HepG2 (cell line): ENCODE data around the gene ZNF747. TPM values are rescaled to one million over a fixed set of nuclear protein-coding genes. Genes with fewer than 3 reads are reported as not detected.

Experiments
- FOXP4 ChIP-seq: sonication (generic); formaldehyde crosslinking; IDR thresholded peaks from 2 replicates; pipeline ENCODE4 v1.4.0; 2020; ENCODE audit warnings: missing genetic modification reagents
- MAFK ChIP-seq, 2 experiments: IDR thresholded peaks in 1 of 2; conservative IDR thresholded peaks in 1 of 2; 2 replicates each; pipeline ENCODE4 v1.6.1; 2011; ENCODE audit warnings: improper control_type of control experiment in 2 of 2, low read length in 2 of 2
- MATR3 ChIP-seq: sonication (generic); formaldehyde crosslinking; IDR thresholded peaks from 2 replicates; pipeline ENCODE4 v1.4.0; 2020; ENCODE audit warnings: missing genetic modification reagents
- PCBP2 ChIP-seq: fragments of 200-400 bp; formaldehyde crosslinking; optimal IDR thresholded peaks from 2 replicates; pipeline ENCODE3; 2018; ENCODE audit warnings: low read length, low read depth; ENCODE audit not compliant: poor library complexity, severe bottlenecking
- REXO4 ChIP-seq: sonication (generic); formaldehyde crosslinking; IDR thresholded peaks from 2 replicates; pipeline ENCODE4 v1.8.0; 2022; ENCODE audit warnings: missing genetic modification reagents, mild to moderate bottlenecking, borderline replicate concordance
- SATB2 ChIP-seq: sonication (generic); formaldehyde crosslinking; IDR thresholded peaks from 2 replicates; pipeline ENCODE4 v1.5.0; 2020; ENCODE audit warnings: missing genetic modification reagents
- U2AF1 ChIP-seq: fragments of 200-400 bp; formaldehyde crosslinking; optimal IDR thresholded peaks from 2 replicates; pipeline ENCODE3; 2017; ENCODE audit warnings: mild to moderate bottlenecking, low read depth, low read length
- ZNF281 ChIP-seq: sonication (generic); formaldehyde crosslinking; IDR thresholded peaks from 2 replicates; pipeline ENCODE4 v1.4.0; 2020; ENCODE audit warnings: missing genetic modification reagents, borderline replicate concordance
- polyA plus RNA-seq, 8 experiments: library from polyadenylated mRNA; depleted of rRNA in 3 of 8; stranded (reverse) in 7 of 8; unstranded in 1 of 8; fragments of >200 nt; fragmentation: Illumina TruSeq in 4 of 8; extraction: Trizol in 4 of 8; gene quantifications; 2 replicates each; pipeline versions ENCODE4 v1.2.1 to v1.2.3, GENCODE V29; 2011 to 2016; ENCODE audit warnings: low read depth in 4 of 8, missing spikeins in 1 of 8, mixed read lengths in 1 of 8; ENCODE audit not compliant: insufficient read depth in 1 of 8
- total RNA-seq, 5 experiments: library from RNA; depleted of rRNA; stranded (reverse); fragments of >200 nt; fragmentation: Illumina TruSeq; extraction: Trizol; gene quantifications; 2 replicates each; pipeline ENCODE4 v1.2.3, GENCODE V29; 2016; ENCODE audit warnings: low read depth in 1 of 5
- TF ChIP-seq, protein P1 (sequence below): sonication (generic); formaldehyde crosslinking; IDR thresholded peaks from 2 replicates; pipeline ENCODE4 v1.5.1; 2020; ENCODE audit warnings: missing genetic modification reagents, mild to moderate bottlenecking, borderline replicate concordance
- TF ChIP-seq, protein P2 (sequence below): sonication (generic); formaldehyde crosslinking; IDR thresholded peaks from 2 replicates; pipeline ENCODE4 v1.5.0; 2020; ENCODE audit warnings: missing genetic modification reagents, mild to moderate bottlenecking, borderline replicate concordance
- TF ChIP-seq, protein P3 (sequence below): sonication (generic); formaldehyde crosslinking; IDR thresholded peaks from 2 replicates; pipeline ENCODE4 v1.4.0; 2020; ENCODE audit warnings: missing genetic modification reagents
- TF ChIP-seq, protein P4 (sequence below): sonication (generic); formaldehyde crosslinking; conservative IDR thresholded peaks from 2 replicates; pipeline ENCODE4 v1.4.0; 2020; ENCODE audit warnings: mild to moderate bottlenecking, missing genetic modification reagents, moderate library complexity

ZNF747 gene
- total and polyA plus RNA-seq, 2 of the 13 experiments (the other 11 are each of a cell fraction or from before 2014, with no cell fraction given): 7.2 to 10.2 TPM

- TF ChIP-seq REXO4 (CRISPR knock-in tag) (no peak), U2AF1 (no peak), PCBP2 (no peak), SATB2 (CRISPR knock-in tag) (no peak), FOXP4 (CRISPR knock-in tag) (peak; percentile 78), MATR3 (CRISPR knock-in tag) (no peak), ZNF281 (CRISPR knock-in tag) (peak; percentile 33; the same call in 1 of the 2 replicates), MAFK (conservative IDR thresholded peaks at IDR 0.05 in 1 of 2, IDR thresholded peaks at IDR 0.05 in 1 of 2; ENCODE audit: low read length in 2 of 2) (peak; percentile 30 to 41; a peak in 2 of 4 replicates)
- TF ChIP-seq, protein P1, sequence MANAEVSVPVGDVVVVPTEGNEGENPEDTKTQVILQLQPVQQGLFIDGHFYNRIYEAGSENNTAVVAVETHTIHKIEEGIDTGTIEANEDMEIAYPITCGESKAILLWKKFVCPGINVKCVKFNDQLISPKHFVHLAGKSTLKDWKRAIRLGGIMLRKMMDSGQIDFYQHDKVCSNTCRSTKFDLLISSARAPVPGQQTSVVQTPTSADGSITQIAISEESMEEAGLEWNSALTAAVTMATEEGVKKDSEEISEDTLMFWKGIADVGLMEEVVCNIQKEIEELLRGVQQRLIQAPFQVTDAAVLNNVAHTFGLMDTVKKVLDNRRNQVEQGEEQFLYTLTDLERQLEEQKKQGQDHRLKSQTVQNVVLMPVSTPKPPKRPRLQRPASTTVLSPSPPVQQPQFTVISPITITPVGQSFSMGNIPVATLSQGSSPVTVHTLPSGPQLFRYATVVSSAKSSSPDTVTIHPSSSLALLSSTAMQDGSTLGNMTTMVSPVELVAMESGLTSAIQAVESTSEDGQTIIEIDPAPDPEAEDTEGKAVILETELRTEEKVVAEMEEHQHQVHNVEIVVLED (CRISPR knock-in tag): 0 out of 2 replicates have a peak, but pooled peaks have one; percentile 13
- TF ChIP-seq, protein P2, sequence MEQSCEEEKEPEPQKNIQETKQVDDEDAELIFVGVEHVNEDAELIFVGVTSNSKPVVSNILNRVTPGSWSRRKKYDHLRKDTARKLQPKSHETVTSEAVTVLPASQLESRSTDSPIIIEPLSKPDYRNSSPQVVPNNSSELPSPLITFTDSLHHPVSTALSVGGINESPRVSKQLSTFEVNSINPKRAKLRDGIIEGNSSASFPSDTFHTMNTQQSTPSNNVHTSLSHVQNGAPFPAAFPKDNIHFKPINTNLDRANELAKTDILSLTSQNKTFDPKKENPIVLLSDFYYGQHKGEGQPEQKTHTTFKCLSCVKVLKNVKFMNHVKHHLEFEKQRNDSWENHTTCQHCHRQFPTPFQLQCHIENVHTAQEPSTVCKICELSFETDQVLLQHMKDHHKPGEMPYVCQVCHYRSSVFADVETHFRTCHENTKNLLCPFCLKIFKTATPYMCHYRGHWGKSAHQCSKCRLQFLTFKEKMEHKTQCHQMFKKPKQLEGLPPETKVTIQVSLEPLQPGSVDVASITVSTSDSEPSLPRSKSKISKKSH (CRISPR knock-in tag): no peak
- TF ChIP-seq, protein P3, sequence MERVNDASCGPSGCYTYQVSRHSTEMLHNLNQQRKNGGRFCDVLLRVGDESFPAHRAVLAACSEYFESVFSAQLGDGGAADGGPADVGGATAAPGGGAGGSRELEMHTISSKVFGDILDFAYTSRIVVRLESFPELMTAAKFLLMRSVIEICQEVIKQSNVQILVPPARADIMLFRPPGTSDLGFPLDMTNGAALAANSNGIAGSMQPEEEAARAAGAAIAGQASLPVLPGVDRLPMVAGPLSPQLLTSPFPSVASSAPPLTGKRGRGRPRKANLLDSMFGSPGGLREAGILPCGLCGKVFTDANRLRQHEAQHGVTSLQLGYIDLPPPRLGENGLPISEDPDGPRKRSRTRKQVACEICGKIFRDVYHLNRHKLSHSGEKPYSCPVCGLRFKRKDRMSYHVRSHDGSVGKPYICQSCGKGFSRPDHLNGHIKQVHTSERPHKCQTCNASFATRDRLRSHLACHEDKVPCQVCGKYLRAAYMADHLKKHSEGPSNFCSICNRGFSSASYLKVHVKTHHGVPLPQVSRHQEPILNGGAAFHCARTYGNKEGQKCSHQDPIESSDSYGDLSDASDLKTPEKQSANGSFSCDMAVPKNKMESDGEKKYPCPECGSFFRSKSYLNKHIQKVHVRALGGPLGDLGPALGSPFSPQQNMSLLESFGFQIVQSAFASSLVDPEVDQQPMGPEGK: peak; percentile 47
- TF ChIP-seq, protein P4, sequence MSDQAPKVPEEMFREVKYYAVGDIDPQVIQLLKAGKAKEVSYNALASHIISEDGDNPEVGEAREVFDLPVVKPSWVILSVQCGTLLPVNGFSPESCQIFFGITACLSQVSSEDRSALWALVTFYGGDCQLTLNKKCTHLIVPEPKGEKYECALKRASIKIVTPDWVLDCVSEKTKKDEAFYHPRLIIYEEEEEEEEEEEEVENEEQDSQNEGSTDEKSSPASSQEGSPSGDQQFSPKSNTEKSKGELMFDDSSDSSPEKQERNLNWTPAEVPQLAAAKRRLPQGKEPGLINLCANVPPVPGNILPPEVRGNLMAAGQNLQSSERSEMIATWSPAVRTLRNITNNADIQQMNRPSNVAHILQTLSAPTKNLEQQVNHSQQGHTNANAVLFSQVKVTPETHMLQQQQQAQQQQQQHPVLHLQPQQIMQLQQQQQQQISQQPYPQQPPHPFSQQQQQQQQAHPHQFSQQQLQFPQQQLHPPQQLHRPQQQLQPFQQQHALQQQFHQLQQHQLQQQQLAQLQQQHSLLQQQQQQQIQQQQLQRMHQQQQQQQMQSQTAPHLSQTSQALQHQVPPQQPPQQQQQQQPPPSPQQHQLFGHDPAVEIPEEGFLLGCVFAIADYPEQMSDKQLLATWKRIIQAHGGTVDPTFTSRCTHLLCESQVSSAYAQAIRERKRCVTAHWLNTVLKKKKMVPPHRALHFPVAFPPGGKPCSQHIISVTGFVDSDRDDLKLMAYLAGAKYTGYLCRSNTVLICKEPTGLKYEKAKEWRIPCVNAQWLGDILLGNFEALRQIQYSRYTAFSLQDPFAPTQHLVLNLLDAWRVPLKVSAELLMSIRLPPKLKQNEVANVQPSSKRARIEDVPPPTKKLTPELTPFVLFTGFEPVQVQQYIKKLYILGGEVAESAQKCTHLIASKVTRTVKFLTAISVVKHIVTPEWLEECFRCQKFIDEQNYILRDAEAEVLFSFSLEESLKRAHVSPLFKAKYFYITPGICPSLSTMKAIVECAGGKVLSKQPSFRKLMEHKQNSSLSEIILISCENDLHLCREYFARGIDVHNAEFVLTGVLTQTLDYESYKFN (CRISPR knock-in tag): 0 out of 2 replicates have a peak, but pooled peaks have one; percentile 35
Measured at GRCh38 chr16:30541502-30542329, 7.1 kb upstream of the ZNF747 start (continued).
